ENCODE results near the gene ACAP2.

The ACAP2 gene

DNA sequence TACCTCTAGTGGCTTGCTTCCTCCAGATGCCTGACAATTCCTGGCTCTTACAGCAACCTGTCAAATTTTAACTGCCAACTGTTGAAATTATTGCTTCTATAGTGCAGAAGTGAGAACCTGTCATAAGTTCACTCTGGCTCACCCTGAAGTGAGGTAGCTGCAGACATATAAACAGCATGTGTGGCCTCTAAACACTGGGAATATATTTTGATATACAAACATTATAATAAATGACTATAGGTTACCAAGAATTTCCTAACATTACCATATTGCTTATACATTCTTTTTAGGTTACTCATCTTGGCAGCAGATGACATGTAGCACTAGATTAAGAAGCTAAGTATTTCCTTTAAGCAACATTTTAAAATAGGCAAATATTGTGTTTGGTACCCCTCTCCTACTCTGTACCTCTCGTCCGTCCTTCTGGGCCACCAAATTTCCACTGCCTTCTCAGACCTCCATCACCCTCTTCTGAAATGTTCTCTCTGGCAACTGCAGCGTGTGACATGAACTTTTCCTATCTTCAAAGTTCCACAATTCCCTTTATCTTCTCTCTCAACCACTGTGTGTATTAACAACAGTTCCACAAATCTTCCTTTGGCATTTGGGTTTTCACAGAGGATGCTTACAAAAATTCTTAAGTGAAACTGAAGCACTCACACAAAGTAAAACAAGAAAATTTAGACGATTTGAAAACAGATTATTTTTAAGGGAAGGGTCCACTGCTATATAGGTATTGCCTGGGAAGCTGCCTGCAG lies 156.5 kb downstream of the ACAP2 start:
- no peak for DNase-seq (ENCODE audit: low spot score)

DNA sequence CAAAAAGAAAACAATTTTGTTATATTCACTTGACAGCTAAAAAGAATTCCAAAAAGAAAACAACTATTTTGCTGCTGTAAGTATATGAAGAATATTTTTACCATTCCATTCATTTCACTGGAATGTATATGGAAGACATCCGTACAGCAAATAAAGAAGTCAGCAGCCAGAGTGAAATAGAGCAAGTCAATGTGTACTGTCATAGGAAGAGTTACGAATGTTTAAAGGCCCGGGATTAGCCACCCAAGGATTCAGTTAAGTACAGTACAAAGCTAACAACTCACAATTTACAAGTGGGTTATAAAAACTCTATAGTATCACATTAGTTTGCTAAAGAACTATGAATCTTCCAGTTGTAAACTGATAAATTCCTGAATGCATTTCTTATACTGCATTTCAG lies 157.4 kb downstream of the ACAP2 start:
- DNase-seq (ENCODE audit: low spot score) = no peak

DNA sequence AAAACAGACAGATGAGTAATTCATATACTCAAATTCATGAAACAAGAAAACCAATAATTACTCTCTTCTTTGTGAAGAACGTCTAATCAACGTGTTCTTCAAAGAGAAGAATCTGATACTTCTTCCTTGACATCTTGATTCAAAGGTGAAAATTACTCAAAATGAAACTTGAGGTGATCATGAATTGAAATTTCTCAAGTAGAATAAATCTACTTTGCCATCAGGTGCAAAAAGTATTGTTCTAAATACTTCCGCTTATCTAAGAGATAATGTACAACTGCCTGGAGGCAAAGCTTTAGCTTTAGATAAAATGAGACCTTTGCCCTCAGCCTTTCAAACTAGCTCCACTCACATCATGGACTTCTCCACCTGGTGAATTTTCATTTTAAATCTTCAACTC lies 158.0 kb downstream of the ACAP2 start:
- DNase-seq (ENCODE audit: low spot score) = no peak

DNA sequence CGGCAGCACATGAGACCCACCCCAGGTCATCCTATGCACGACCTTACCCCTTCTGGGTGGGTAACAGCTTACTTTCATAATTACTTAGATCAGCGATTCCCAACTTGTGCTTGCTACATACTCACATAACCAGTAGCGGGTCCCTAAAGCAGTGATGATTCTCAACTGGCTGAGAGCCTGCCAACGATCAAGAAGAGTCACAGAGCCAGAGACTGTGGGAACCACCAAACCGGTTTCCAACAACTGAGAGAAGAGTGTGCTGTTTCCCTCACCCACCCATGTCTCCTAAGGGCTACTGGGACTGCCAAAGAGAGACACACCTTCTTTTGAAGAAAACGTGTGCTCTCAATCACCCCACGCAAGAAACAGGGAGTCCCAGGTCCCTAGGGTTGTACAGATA lies 159.9 kb downstream of the ACAP2 start:
- no peak for DNase-seq (ENCODE audit: low spot score)

GRCh38 chr3:195274259-195274966 lies 168.4 kb downstream of the ACAP2 start:
- DNase-seq (ENCODE audit: low spot score) = no peak

DNA sequence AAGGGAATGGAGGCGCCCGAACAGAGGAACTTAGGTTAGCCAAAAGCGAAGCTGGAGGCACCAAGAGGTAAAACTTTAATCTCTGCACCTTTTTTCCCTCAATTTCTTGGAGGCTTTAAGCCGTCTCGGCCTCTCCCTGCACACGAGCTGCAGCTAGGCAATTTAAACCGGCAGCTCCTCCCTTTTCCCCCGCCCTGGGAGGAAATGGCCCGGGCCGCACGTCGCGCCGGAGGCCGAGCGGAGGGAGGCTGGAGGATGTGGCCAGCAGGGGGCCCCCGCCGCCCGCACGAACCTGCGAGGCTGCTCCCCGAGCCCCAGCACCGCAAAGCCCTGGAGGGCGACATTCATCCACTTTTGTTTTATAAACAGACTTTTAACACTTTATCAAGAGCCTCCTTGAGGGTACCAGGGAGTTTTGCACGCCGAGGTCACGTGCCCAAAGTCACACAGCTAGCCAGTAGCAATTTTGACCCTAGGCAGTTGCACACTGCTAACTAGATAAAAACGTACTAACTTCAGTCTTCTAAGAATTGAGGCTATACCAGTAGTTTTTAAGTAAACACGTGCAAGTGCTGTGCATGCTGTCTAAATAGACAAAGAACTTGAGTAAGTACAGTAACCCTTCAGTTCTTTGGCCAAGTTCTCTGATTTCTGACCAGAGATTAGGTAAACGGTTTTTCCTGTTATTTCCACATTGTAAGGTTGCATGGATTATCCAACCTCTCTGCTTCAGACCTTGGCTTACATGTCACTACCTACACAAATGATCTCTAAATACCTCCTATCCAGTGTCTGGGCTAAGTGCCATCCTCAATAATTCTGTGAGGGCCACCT lies 171.2 kb downstream of the ACAP2 start:
- peak; percentile 93 for DNase-seq (ENCODE audit: low spot score)

GRCh38 chr3:195270817-195271409 lies 171.9 kb downstream of the ACAP2 start, which contains the start of gene XXYLT1:
TSS of gene XXYLT1 (minus strand) at chr3:195271159. CDS start at chr3:195271058, 101 bp downstream.
- DNase-seq (ENCODE audit: low spot score) = peak; percentile 91

DNA sequence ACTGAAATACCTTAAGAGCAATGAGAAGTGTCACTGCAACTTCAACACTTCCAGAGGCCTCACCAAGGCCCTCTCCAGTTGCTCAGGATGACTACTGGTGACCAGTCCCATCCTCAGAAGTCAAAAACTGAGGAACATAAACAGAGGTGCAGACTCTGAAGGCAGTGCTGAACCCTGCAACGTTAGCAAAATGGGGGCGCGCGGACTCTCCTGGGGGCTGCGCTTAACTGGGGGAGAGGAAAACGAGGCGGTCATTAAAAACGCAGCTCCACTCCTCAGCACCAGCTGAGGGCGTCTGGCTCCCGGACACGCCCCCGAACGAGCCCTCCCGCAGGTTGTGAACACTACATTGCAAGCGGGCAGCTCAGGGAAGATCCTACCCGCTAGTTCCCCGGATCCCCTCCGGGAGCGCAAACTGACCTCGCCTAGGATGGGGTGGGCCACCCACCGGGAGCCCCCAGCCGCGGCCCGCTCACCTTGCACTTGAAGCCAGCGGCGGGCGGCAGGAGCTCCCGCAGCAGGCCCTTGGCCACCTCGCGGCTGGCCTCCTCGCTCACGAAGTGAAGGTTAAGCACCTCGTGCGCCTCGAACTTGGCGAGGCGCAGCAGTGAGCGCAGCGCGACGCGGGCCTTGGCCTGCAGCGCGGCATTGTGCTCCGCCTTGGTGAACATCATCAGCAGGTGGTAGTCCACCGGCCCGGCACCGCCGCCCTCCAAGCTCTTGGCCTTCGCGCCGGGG lies 172.6 kb downstream of the ACAP2 start:
- peak; percentile 63 for DNase-seq (ENCODE audit: low spot score)

GRCh38 chr3:195269375-195270078 lies 173.3 kb downstream of the ACAP2 start:
- DNase-seq (ENCODE audit: low spot score) = peak; percentile 32

GRCh38 chr3:195268576-195269309 lies 174.1 kb downstream of the ACAP2 start:
- DNase-seq (ENCODE audit: low spot score) = no peak

GRCh38 chr3:195267096-195267495 lies 175.7 kb downstream of the ACAP2 start:
- no peak for DNase-seq (ENCODE audit: low spot score)

DNA sequence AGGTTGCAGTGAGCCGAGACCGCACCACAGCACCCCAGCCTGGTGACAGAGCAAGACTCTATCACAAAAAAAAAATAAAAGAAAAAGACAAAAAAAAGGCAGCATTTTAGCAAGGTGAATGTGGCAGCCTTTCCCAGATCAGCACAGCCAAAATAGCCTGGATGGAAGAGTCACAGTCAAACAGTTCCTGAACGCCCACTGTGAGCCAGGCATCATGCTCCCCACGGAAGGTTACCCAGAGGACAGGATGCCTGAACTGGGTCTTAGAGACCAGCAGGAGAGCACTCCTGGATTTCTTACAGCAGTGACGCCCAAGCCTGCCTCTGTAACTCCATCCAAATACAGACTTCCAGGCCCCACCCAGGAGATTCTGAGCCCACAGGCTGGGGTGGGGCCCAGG lies 176.4 kb downstream of the ACAP2 start:
- DNase-seq (ENCODE audit: low spot score) = no peak

DNA sequence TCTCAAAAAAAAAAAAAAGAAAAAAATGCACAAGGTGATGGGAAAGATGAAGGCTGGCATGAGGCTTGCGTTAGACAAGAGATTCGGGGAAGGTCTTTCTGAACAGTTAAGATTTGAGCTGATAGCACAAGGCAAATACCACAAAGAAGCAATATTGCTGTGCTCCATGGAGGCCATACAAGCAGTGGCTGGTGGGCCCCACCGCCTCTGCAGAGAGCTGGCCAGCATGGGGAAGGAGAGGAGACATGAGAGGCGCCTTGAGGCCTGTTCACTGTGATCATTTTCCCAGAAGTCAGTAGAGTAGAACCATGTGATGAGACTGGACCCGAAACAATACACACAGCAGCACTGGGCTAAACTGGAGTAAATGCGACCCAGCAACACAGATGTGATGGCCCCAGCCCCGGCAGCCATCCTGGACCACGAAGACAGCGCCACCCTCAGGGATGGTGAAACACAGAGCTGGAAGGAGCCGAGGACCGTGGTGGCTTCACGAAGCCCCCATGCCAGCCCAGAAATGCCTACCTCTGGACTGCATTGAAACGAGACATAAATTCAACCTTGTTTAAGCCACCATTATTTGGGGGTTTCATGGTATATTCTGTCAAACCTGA lies 177.3 kb downstream of the ACAP2 start:
- DNase-seq (ENCODE audit: low spot score) = no peak

GRCh38 chr3:195263925-195264600 lies 178.8 kb downstream of the ACAP2 start:
- DNase-seq (ENCODE audit: low spot score) = no peak

DNA sequence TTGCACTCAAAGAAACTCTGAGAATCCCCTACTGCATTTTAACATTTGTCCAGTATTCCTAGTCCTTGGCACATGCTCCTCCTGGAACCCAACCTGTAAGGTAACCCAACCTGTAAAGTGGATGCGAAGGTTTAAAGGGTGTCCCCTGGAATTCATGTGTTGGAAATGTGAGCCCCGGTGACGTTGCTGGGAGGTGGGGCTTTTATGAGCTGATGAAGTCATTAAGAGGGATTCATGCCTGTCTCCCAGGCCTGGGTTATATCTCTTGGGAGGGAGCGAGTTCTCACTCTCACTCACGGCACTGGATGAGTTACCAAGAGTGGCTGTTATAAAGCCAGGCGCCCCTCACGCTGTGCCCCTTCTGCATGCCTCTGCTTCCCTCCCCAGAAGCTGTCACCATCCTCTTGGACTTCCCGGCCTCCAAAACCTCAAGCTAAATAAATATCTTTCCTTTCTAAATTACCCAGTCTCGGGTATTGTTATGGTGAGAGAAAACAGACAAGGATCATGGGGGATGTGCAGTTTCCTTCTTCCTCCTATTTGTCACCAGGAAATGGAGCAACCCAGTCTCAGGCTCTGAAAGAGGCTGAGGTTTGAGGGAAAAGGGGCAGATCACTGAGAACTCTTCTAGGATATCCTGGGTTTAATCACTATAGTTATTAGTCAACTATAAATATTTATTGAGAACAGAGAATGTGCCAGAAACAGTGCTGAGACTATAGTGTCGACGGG lies 179.5 kb downstream of the ACAP2 start:
- DNase-seq (ENCODE audit: low spot score) = no peak

GRCh38 chr3:195261925-195262324 lies 180.9 kb downstream of the ACAP2 start:
- no peak for DNase-seq (ENCODE audit: low spot score)

DNA sequence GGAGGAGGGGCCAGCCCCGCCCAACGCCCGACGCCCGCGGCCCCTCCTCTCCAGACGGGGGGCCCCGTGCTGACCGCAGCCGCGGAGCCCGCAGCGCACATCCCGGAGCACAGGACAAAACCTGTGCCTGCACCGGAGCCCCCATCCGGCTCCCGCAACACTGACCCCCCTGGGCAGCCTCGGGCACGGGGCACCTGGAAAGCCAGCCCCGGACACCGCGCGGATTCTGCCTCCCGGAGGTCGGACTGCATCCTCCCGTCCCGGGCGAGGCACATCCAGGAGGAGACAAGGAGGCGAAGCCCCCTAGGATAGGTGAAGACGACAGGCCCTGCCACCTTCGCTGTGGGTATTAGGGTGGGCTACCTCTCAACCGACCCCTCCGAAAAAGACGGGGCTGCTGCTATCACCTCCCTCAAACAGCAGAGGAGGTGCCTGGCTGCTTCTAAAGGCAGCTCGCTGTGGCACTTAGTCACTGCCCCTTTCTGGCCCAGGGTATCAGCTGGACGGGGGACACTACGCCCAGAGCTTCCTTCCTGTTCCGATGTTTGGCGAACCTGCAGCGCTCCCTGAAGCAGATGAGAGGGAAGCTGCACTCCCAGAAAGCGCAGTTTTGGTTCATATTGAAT lies 182.4 kb downstream of the ACAP2 start:
- DNase-seq (ENCODE audit: low spot score) = no peak
